Common myeloid progenitor, CD34-positive (primary cell): ENCODE measurements around the gene SLC35E3.

Source experiments
- CTCF ChIA-PET: fragments of 350-600 bp; sonication (Branson Sonifier 250); formaldehyde crosslinking; loops from one replicate; lab custom pipeline; 2021; ENCODE audit warnings: antibody characterized with exemption; lab: Charles Lee
- POLR2A ChIA-PET: fragments of 350-600 bp; sonication (Branson Sonifier 250); formaldehyde crosslinking; loops from one replicate; lab custom pipeline; 2021; ENCODE audit warnings: antibody characterized with exemption; lab: Charles Lee
- DNase-seq, 3 donors: peaks; one replicate each; pipeline versions ENCODE4 v3.0.0 to v3.0.0-alpha.2; 2013
- H3K27ac ChIP-seq, 2 experiments: 1 replicate in 1 of 2; 2 replicates in 1 of 2; pipeline ENCODE4 v1.7.0; 2013; ENCODE audit warnings: inconsistent platforms in 2 of 2, low read length in 2 of 2, mild to moderate bottlenecking in 2 of 2, low read depth in 1 of 2, moderate library complexity in 1 of 2; ENCODE audit not compliant: severe bottlenecking in 2 of 2, insufficient read depth in 1 of 2, poor library complexity in 1 of 2
- H3K27me3 ChIP-seq, 5 experiments: replicated peaks in 2 of 5; 1 replicate in 3 of 5; 2 replicates in 2 of 5; pipeline versions ENCODE4 v1.6.1 to v1.7.0; 2013; ENCODE audit warnings: low read length in 4 of 5, mild to moderate bottlenecking in 2 of 5, moderate library complexity in 2 of 5, inconsistent platforms in 1 of 5; ENCODE audit not compliant: insufficient read depth in 5 of 5, control insufficient read depth in 4 of 5
- H3K36me3 ChIP-seq, 4 experiments: 1 replicate in 2 of 4; 2 replicates in 2 of 4; pipeline versions ENCODE4 v1.6.1 to v1.7.0; 2013; ENCODE audit warnings: low read length in 3 of 4, control low read depth in 1 of 4, mild to moderate bottlenecking in 1 of 4; ENCODE audit not compliant: control insufficient read depth in 4 of 4, insufficient read depth in 4 of 4
- H3K4me1 ChIP-seq, 4 experiments: 1 replicate in 3 of 4; 2 replicates in 1 of 4; pipeline versions ENCODE4 v1.6.1 to v1.7.1; 2013; ENCODE audit warnings: low read length in 3 of 4, mild to moderate bottlenecking in 3 of 4, control low read depth in 1 of 4, inconsistent platforms in 1 of 4, moderate library complexity in 1 of 4; ENCODE audit not compliant: control insufficient read depth in 4 of 4, insufficient read depth in 4 of 4; ENCODE audit errors: control extremely low read depth in 1 of 4
- H3K4me3 ChIP-seq, 7 experiments: 1 replicate in 4 of 7; 2 replicates in 3 of 7; pipeline versions ENCODE4 v1.5.1 to v1.7.0; 2013; ENCODE audit warnings: mild to moderate bottlenecking in 7 of 7, low read length in 6 of 7, moderate library complexity in 6 of 7, inconsistent platforms in 2 of 7, low read depth in 2 of 7, control low read depth in 1 of 7; ENCODE audit not compliant: insufficient read depth in 4 of 7, control insufficient read depth in 1 of 7; ENCODE audit errors: extremely low read depth in 1 of 7
- H3K9me3 ChIP-seq, 5 experiments: 1 replicate in 4 of 5; 2 replicates in 1 of 5; pipeline versions ENCODE4 v1.6.1 to v1.7.1; 2013; ENCODE audit warnings: low read length in 4 of 5, mild to moderate bottlenecking in 2 of 5, inconsistent platforms in 1 of 5, low read depth in 1 of 5, moderate library complexity in 1 of 5; ENCODE audit not compliant: control insufficient read depth in 4 of 5, insufficient read depth in 2 of 5; ENCODE audit errors: control extremely low read depth in 1 of 5
- WGBS: methylation state at CpG from one replicate; pipeline ENCODE4 v1.1.5; 2013; ENCODE audit not compliant: insufficient coverage; 5-methylcytosine and 5-hydroxymethylcytosine counted together

Gene SLC35E3

DNA sequence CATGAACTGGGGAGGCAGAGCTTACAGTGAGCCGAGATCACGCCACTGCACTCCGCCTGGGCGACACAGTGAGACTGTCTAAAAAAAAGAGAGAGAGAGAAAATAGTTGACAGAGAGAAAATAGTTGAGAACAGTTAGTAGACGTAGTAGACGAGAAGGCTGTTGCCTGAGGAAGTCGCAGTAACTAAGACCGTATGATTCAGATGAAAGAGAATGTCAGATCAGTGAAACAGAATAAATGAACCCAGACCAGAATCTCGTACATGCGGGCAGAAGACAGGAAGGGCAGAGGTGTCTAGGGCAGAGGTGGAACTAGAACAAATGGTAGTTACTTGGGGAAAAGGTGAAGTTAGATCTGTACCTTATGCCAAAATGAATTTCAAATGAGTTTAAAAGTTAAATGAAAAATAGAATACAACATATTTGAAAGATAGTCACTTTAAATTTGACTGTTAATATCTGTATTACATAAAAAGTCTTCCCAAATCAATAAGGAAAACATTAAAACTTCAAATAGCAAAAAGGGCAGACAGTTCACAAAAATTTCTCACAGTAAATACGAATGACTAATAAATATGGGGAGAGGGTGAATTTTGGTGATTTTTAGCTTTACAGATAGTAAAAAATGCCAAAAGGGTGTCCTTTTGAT lies 79.7 kb downstream of the SLC35E3 start:
- H3K9me3 ChIP-seq = no peaks in the 10 kb centered on the region
- ChIA-PET POLR2A (no interaction called here), CTCF (no interaction called here)
- H3K27ac ChIP-seq = no peak overlapping the region
- peaks cover 14 to 75% (median 49%) of the 10 kb centered on the region in 4 experiments for H3K36me3 ChIP-seq
- H3K4me1 ChIP-seq = no peaks in the 10 kb centered on the region
- no peak for DNase-seq
- H3K27me3 ChIP-seq = no peaks in the 10 kb centered on the region
- WGBS = 95% methylated on average over 10 of the region's 11 CpGs
- H3K4me3 ChIP-seq = no peak overlapping the region

DNA sequence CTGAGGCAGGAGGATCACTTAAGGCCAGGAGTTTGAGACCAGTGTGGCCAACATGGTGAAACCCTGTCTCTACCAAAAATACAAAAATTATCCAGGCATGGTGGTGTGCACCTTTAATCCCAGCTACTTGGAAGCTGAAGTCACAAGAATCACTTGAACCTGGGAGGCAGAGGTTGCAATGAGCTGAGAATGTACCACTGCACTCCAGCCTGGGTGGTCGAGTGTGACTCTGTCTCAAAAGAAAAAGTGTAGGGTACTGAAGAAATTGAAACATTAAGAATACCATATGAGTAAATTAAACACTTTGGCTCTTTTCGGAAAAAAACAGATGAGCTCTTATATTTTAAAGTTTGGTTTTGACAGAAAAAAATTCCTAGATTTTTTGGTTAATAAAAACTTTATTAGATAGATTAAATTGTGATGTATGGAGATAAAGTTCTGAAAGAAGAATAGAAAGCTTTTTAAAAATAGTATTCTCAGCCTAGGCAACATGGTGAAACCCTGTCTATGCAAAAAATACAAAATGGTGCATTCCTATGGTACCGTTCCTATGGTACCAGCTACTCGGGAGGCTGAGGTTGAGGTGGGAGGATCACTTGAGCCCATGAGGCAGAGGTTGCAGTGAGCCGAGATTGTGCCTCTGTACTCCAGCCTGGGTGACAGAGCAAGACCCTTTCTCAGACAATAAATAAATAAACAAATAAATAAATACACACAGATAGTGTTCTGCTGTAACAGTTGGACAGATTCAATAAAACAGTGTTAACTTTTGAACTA lies 82.1 kb downstream of the SLC35E3 start:
- no peak overlapping the region for H3K4me3 ChIP-seq
- H3K27me3 ChIP-seq = no peaks in the 10 kb centered on the region
- 100% methylated on average over 1 of the region's 5 CpGs for WGBS
- no peak overlapping the region for H3K27ac ChIP-seq
- no peaks in the 10 kb centered on the region for H3K4me1 ChIP-seq
- POLR2A ChIA-PET = no interaction called here
- DNase-seq = no peak
- no peaks in the 10 kb centered on the region for H3K9me3 ChIP-seq
- CTCF ChIA-PET = interaction anchor here (0.6 to 1.0 kb wide), 2 partner anchors 8 to 26 kb away, joined by 3 to 4 read pairs; no protein-coding TSS in a partner anchor
- peaks cover 13 to 75% (median 54%) of the 10 kb centered on the region in 4 experiments for H3K36me3 ChIP-seq

DNA sequence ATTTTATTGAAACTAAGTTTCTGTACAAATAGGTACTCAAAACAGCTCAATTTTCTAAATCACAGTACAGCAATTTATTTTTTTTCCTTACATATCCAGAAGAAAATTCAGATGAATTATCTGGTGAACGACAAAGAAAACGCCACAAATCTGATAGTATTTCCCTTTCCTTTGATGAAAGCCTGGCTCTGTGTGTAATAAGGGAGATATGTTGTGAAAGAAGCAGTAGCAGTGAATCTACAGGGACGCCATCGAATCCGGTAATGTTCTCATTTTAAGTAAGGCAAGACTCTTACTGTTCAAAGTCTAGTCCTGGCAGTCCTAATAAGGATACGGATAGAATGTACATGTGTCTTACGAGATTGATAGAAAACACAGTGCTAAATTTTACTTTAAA lies 82.7 kb downstream of the SLC35E3 start:
- Histone ChIP-seq H3K36me3 (peaks cover 11 to 72% (median 52%) of the 10 kb centered on the region in 4 experiments), H3K27me3 (no peaks in the 10 kb centered on the region), H3K27ac (no peak overlapping the region), H3K4me3 (no peak overlapping the region), H3K4me1 (no peaks in the 10 kb centered on the region), H3K9me3 (no peaks in the 10 kb centered on the region)
- 89% methylated on average over 3 of the region's 7 CpGs for WGBS
- CTCF ChIA-PET = interaction anchor here (0.6 to 1.0 kb wide), 2 partner anchors 9 to 25 kb away, joined by 3 to 4 read pairs; no protein-coding TSS in a partner anchor
- POLR2A ChIA-PET = no interaction called here
- DNase-seq = no peak
